BLaER1 treated with 17β-estradiol and CSF1 and Interleukin-3, amounts not matched to agents 10 nM and 100 nM (cell line): ENCODE results near the gene GALNT2.

Experiments used
- H3K27ac ChIP-seq, 11 experiments: shearing (Covaris generic); formaldehyde crosslinking; 2 replicates each; pipeline ENCODE4 v1.8.1; 2022
- H3K27me3 ChIP-seq, 11 experiments: shearing (Covaris generic); formaldehyde crosslinking; 2 replicates each; pipeline ENCODE4 v1.8.1; 2022
- H3K36me3 ChIP-seq, 11 experiments: shearing (Covaris generic); formaldehyde crosslinking; 2 replicates each; pipeline ENCODE4 v1.8.1; 2022
- H3K4me1 ChIP-seq, 10 experiments: shearing (Covaris generic); formaldehyde crosslinking; 2 replicates each; pipeline ENCODE4 v1.8.1; 2022
- H3K4me2 ChIP-seq, 11 experiments: shearing (Covaris generic); formaldehyde crosslinking; 2 replicates each; pipeline ENCODE4 v1.8.1; 2022
- H3K4me3 ChIP-seq, 10 experiments: shearing (Covaris generic); formaldehyde crosslinking; 2 replicates each; pipeline ENCODE4 v1.8.1; 2022
- H3K9ac ChIP-seq, 11 experiments: shearing (Covaris generic); formaldehyde crosslinking; 2 replicates each; pipeline ENCODE4 v1.8.1; 2022
- H3K9me3 ChIP-seq, 11 experiments: shearing (Covaris generic); formaldehyde crosslinking; replicated peaks in 1 of 11; 2 replicates each; pipeline ENCODE4 v1.8.1; 2022
- H4K20me1 ChIP-seq, 11 experiments: shearing (Covaris generic); formaldehyde crosslinking; 2 replicates each; pipeline ENCODE4 v1.8.1; 2022
- Cebpa-rat ChIP-seq, 11 experiments: shearing (Covaris generic); IDR thresholded peaks; 2 replicates each; pipeline ENCODE4 v1.8.1; 2022

Gene GALNT2

GRCh38 chr1:230144010-230144614 lies 77.1 kb downstream of the GALNT2 start:
- peak overlapping the region; percentile 87 to 95 (median 91) for H3K4me2 ChIP-seq
- peaks cover 0 to 36% (median 0%) of the 10 kb centered on the region in 11 experiments; a peak in 6 of 22 replicates for H3K36me3 ChIP-seq
- H3K4me3 ChIP-seq: no peak overlapping the region
- H3K27me3 ChIP-seq: no peaks in the 10 kb centered on the region
- H3K4me1 ChIP-seq: peaks cover 89 to 100% (median 100%) of the 10 kb centered on the region in 10 experiments
- peaks cover 8 to 100% (median 96%) of the 10 kb centered on the region in 11 experiments; a peak in 21 of 22 replicates for H4K20me1 ChIP-seq
- peak overlapping the region in 8 of 11 experiments; percentile 50 to 76 (median 66); a peak in 12 of 22 replicates for H3K27ac ChIP-seq
- H3K9ac ChIP-seq: peak overlapping the region in 4 of 11 experiments; percentile 63 to 66 (median 64); a peak in 6 of 22 replicates
- H3K9me3 ChIP-seq: no peaks in the 10 kb centered on the region
- no peak for TF ChIP-seq Cebpa-rat (IDR thresholded peaks at IDR 0.05)

- Histone ChIP-seq H4K20me1 (peaks cover 8 to 100% (median 96%) of the 10 kb centered on the region in 11 experiments; a peak in 21 of 22 replicates), H3K4me2 (peak overlapping the region; percentile 87 to 95 (median 91)), H3K36me3 (peaks cover 0 to 29% (median 0%) of the 10 kb centered on the region in 11 experiments; a peak in 4 of 22 replicates), H3K27me3 (no peaks in the 10 kb centered on the region), H3K9ac (peak overlapping the region; percentile 35 to 66 (median 56); a peak in 20 of 22 replicates), H3K9me3 (no peaks in the 10 kb centered on the region), H3K27ac (peak overlapping the region; percentile 9 to 76 (median 62); a peak in 21 of 22 replicates), H3K4me1 (peaks cover 89 to 100% (median 100%) of the 10 kb centered on the region in 10 experiments), H3K4me3 (peak overlapping the region in 3 of 10 experiments; percentile 19 to 37 (median 28); a peak in 2 of 20 replicates)
- TF ChIP-seq Cebpa-rat (IDR thresholded peaks at IDR 0.05): no peak
Observed at GRCh38 chr1:230144758-230145504, 77.9 kb downstream of the GALNT2 start.

- Histone ChIP-seq H3K9me3 (no peaks in the 10 kb centered on the region), H3K4me1 (peaks cover 88 to 100% (median 100%) of the 10 kb centered on the region in 10 experiments), H3K4me2 (peak overlapping the region; percentile 87 to 95 (median 91)), H3K4me3 (peak overlapping the region in 6 of 10 experiments; percentile 19 to 37 (median 30); a peak in 9 of 20 replicates), H3K9ac (peak overlapping the region; percentile 35 to 66 (median 56); a peak in 20 of 22 replicates), H3K36me3 (peaks cover 0 to 25% (median 0%) of the 10 kb centered on the region in 11 experiments; a peak in 3 of 22 replicates), H3K27ac (peak overlapping the region; percentile 9 to 76 (median 62); a peak in 21 of 22 replicates), H3K27me3 (no peaks in the 10 kb centered on the region), H4K20me1 (peaks cover 4 to 99% (median 91%) of the 10 kb centered on the region in 11 experiments; a peak in 20 of 22 replicates)
- TF ChIP-seq Cebpa-rat (IDR thresholded peaks at IDR 0.05): no peak
Observed at GRCh38 chr1:230145505-230145899, 78.5 kb downstream of the GALNT2 start.

- Histone ChIP-seq H3K27ac (peak overlapping the region; percentile 9 to 76 (median 62); a peak in 21 of 22 replicates), H3K4me1 (peaks cover 88 to 100% (median 100%) of the 10 kb centered on the region in 10 experiments), H4K20me1 (peaks cover 9 to 99% (median 91%) of the 10 kb centered on the region in 11 experiments; a peak in 19 of 22 replicates), H3K36me3 (peaks cover 0 to 26% (median 2%) of the 10 kb centered on the region in 11 experiments; a peak in 8 of 22 replicates), H3K4me2 (peak overlapping the region; percentile 87 to 95 (median 91)), H3K9ac (peak overlapping the region; percentile 35 to 66 (median 56); a peak in 19 of 22 replicates), H3K9me3 (no peaks in the 10 kb centered on the region), H3K4me3 (peak overlapping the region in 6 of 10 experiments; percentile 19 to 37 (median 30); a peak in 11 of 20 replicates), H3K27me3 (no peaks in the 10 kb centered on the region)
- no peak for TF ChIP-seq Cebpa-rat (IDR thresholded peaks at IDR 0.05)
Observed at GRCh38 chr1:230145953-230146476, 79.0 kb downstream of the GALNT2 start.

- Histone ChIP-seq H3K27ac (peak overlapping the region in 10 of 11 experiments; percentile 50 to 76 (median 64); a peak in 19 of 22 replicates), H4K20me1 (peaks cover 12 to 99% (median 88%) of the 10 kb centered on the region in 11 experiments; a peak in 19 of 22 replicates), H3K4me2 (peak overlapping the region; percentile 87 to 95 (median 91)), H3K4me3 (peak overlapping the region in 5 of 10 experiments; percentile 19 to 37 (median 31); a peak in 4 of 20 replicates), H3K27me3 (no peaks in the 10 kb centered on the region), H3K36me3 (peaks cover 0 to 30% (median 6%) of the 10 kb centered on the region in 11 experiments; a peak in 11 of 22 replicates), H3K9ac (peak overlapping the region in 8 of 11 experiments; percentile 7 to 66 (median 46); a peak in 8 of 22 replicates), H3K9me3 (no peaks in the 10 kb centered on the region), H3K4me1 (peaks cover 88 to 100% (median 98%) of the 10 kb centered on the region in 10 experiments)
- no peak for TF ChIP-seq Cebpa-rat (IDR thresholded peaks at IDR 0.05)
Observed at GRCh38 chr1:230146709-230147108, 79.7 kb downstream of the GALNT2 start.

GRCh38 chr1:230147253-230148125 lies 80.5 kb downstream of the GALNT2 start:
- Histone ChIP-seq H3K4me2 (peak overlapping the region; percentile 87 to 95 (median 91)), H3K4me3 (no peak overlapping the region), H3K27ac (peak overlapping the region in 9 of 11 experiments; percentile 37 to 76 (median 62); a peak in 17 of 22 replicates), H3K36me3 (peaks cover 0 to 29% (median 6%) of the 10 kb centered on the region in 11 experiments; a peak in 11 of 22 replicates), H4K20me1 (peaks cover 12 to 99% (median 80%) of the 10 kb centered on the region in 11 experiments; a peak in 19 of 22 replicates), H3K9ac (peak overlapping the region in 5 of 11 experiments; percentile 8 to 67 (median 26); a peak in 4 of 22 replicates), H3K9me3 (no peaks in the 10 kb centered on the region), H3K27me3 (no peaks in the 10 kb centered on the region), H3K4me1 (peaks cover 82 to 98% (median 90%) of the 10 kb centered on the region in 10 experiments)
- no peak for TF ChIP-seq Cebpa-rat (IDR thresholded peaks at IDR 0.05)

GRCh38 chr1:230148126-230148652 lies 81.2 kb downstream of the GALNT2 start:
- Histone ChIP-seq H3K4me1 (peaks cover 75 to 98% (median 90%) of the 10 kb centered on the region in 10 experiments), H3K4me3 (no peak overlapping the region), H3K4me2 (peak overlapping the region; percentile 87 to 95 (median 91)), H3K27me3 (no peaks in the 10 kb centered on the region), H3K9ac (peak overlapping the region in 4 of 11 experiments; percentile 2 to 67 (median 40); a peak in 3 of 22 replicates), H3K27ac (peak overlapping the region in 6 of 11 experiments; percentile 50 to 76 (median 68); a peak in 9 of 22 replicates), H3K36me3 (peaks cover 0 to 35% (median 6%) of the 10 kb centered on the region in 11 experiments; a peak in 11 of 22 replicates), H3K9me3 (no peaks in the 10 kb centered on the region), H4K20me1 (peaks cover 12 to 97% (median 73%) of the 10 kb centered on the region in 11 experiments; a peak in 19 of 22 replicates)
- TF ChIP-seq Cebpa-rat (IDR thresholded peaks at IDR 0.05): no peak
